ENCODE data around the gene LHFPL6.
"Not testable (repeated sequence)": the region's sequence is repeated elsewhere in the genome, so short reads cannot be mapped to it uniquely, and the experiment has no call there.

The LHFPL6 gene

GRCh38 chr13:39378306-39378705, 224.7 kb downstream of the LHFPL6 start:
- DNase-seq: no peak

- DNase-seq: no peak
Measured at GRCh38 chr13:39377699-39378098, 225.3 kb downstream of the LHFPL6 start.

- DNase-seq: no peak
Measured at GRCh38 chr13:39376076-39376475, 226.9 kb downstream of the LHFPL6 start.

- DNase-seq: no peak
Measured at GRCh38 chr13:39375601-39376000, 227.4 kb downstream of the LHFPL6 start.

GRCh38 chr13:39374741-39375189, 228.2 kb downstream of the LHFPL6 start:
- no peak for DNase-seq

- DNase-seq: no peak
Measured at GRCh38 chr13:39373145-39373544, 229.8 kb downstream of the LHFPL6 start.

- DNase-seq: no peak
Measured at GRCh38 chr13:39371706-39372105, 231.3 kb downstream of the LHFPL6 start.

- DNase-seq: no peak
Measured at GRCh38 chr13:39370554-39370953, 232.4 kb downstream of the LHFPL6 start.

GRCh38 chr13:39370048-39370447, 232.9 kb downstream of the LHFPL6 start:
- no peak for DNase-seq

- DNase-seq: no peak
Measured at GRCh38 chr13:39369161-39369890, 233.7 kb downstream of the LHFPL6 start.

- no peak for DNase-seq
Measured at GRCh38 chr13:39365879-39366278, 237.1 kb downstream of the LHFPL6 start.

- DNase-seq: no peak
Measured at GRCh38 chr13:39364947-39365468, 238.0 kb downstream of the LHFPL6 start.

GRCh38 chr13:39363382-39363772, 239.6 kb downstream of the LHFPL6 start:
- DNase-seq: no peak

GRCh38 chr13:39362652-39363381, 240.2 kb downstream of the LHFPL6 start:
- no peak for DNase-seq

GRCh38 chr13:39353988-39354387, 249.0 kb downstream of the LHFPL6 start:
- no peak for DNase-seq

- no peak for DNase-seq
Measured at GRCh38 chr13:39350461-39350881, 252.5 kb downstream of the LHFPL6 start.

GRCh38 chr13:39349391-39349960, 253.5 kb downstream of the LHFPL6 start:
- no peak for DNase-seq

GRCh38 chr13:39347926-39348901, 254.8 kb downstream of the LHFPL6 start:
- no peak for DNase-seq

GRCh38 chr13:39345982-39346381, 257.0 kb downstream of the LHFPL6 start:
- peak; percentile 3 for DNase-seq

GRCh38 chr13:39341251-39341650, 261.7 kb downstream of the LHFPL6 start:
- DNase-seq: no peak

GRCh38 chr13:39338114-39338513, 264.9 kb downstream of the LHFPL6 start:
- DNase-seq: not testable (repeated sequence)

- DNase-seq: no peak
Measured at GRCh38 chr13:39336937-39337336, 266.1 kb downstream of the LHFPL6 start.
